H1 (cell line): ENCODE results near the gene CCER1. TPM values are rescaled to one million over a fixed set of nuclear protein-coding genes. Genes with fewer than 3 reads are reported as not detected.

Source experiments
- CTCF ChIA-PET: fragments of 300-600 bp; sonication (Branson Sonifier 250); formaldehyde crosslinking; loops from one replicate; lab custom pipeline; 2021; ENCODE audit not compliant: partially characterized antibody; lab: Charles Lee
- POLR2A ChIA-PET: fragments of 300-600 bp; sonication (Branson Sonifier 250); formaldehyde crosslinking; loops from one replicate; lab custom pipeline; 2021; ENCODE audit warnings: inconsistent platforms; ENCODE audit not compliant: partially characterized antibody; lab: Charles Lee
- DNase-seq, 2 experiments: peaks; one replicate each; pipeline versions ENCODE4 v3.0.0 to v3.0.0-alpha.2; 2010 to 2022; ENCODE audit warnings: low spot score in 2 of 2, low read depth in 1 of 2, mixed read lengths in 1 of 2
- FAIRE-seq: peaks from 2 replicates; lab custom pipeline; 2011; peaks lifted over from hg19 to GRCh38; lab: Jason Lieb, UNC
- H2AFZ ChIP-seq: 2 replicates; pipeline ENCODE4 v1.8.1; 2012; ENCODE audit warnings: low read length, inconsistent platforms
- H2AK5ac ChIP-seq: 2 replicates; pipeline ENCODE4 v1.6.1; 2013; ENCODE audit warnings: low read depth, low read length
- H2BK120ac ChIP-seq: replicated peaks from 2 replicates; pipeline ENCODE3; 2013; ENCODE audit warnings: low read depth, low read length, inconsistent platforms
- H2BK12ac ChIP-seq: 2 replicates; pipeline ENCODE4 v1.6.1; 2013; ENCODE audit warnings: low read depth, low read length
- H2BK15ac ChIP-seq: 2 replicates; pipeline ENCODE4 v1.6.1; 2013; ENCODE audit warnings: low read length
- H2BK20ac ChIP-seq: 2 replicates; pipeline ENCODE4 v1.6.1; 2013; ENCODE audit warnings: low read length
- H2BK5ac ChIP-seq: 2 replicates; pipeline ENCODE4 v1.6.1; 2013; ENCODE audit warnings: low read depth, low read length
- H3K14ac ChIP-seq: 2 replicates; pipeline ENCODE4 v1.6.1; 2013; ENCODE audit warnings: inconsistent platforms; ENCODE audit not compliant: insufficient read length
- H3K18ac ChIP-seq: 2 replicates; pipeline ENCODE4 v1.6.1; 2013; ENCODE audit warnings: low read length; ENCODE audit errors: extremely low read depth
- H3K23ac ChIP-seq: 2 replicates; pipeline ENCODE4 v1.6.1; 2013; ENCODE audit warnings: inconsistent platforms; ENCODE audit not compliant: insufficient read length
- H3K23me2 ChIP-seq: 2 replicates; pipeline ENCODE4 v1.6.1; 2013; ENCODE audit warnings: low read depth, low read length
- H3K27ac ChIP-seq: 2 replicates; pipeline ENCODE4 v1.6.1; 2011; ENCODE audit warnings: low read depth, low read length, inconsistent platforms
- H3K27me3 ChIP-seq, 4 experiments: replicated peaks in 1 of 4; 1 replicate in 1 of 4; 2 replicates in 3 of 4; pipeline versions ENCODE4 v1.6.1 to v1.8.1; 2011 to 2013; ENCODE audit warnings: low read length in 3 of 4, mild to moderate bottlenecking in 3 of 4, inconsistent platforms in 2 of 4, mixed read lengths in 2 of 4, moderate library complexity in 1 of 4; ENCODE audit not compliant: control insufficient read depth in 3 of 4, insufficient read depth in 3 of 4; ENCODE audit errors: extremely low read depth in 1 of 4
- H3K36me3 ChIP-seq, 4 experiments: 2 replicates each; pipeline versions ENCODE4 v1.6.1 to v1.8.1; 2011 to 2013; ENCODE audit warnings: mild to moderate bottlenecking in 4 of 4, low read length in 3 of 4, moderate library complexity in 2 of 4, control low read depth in 1 of 4, inconsistent platforms in 1 of 4; ENCODE audit not compliant: insufficient read depth in 4 of 4, control insufficient read depth in 2 of 4
- H3K4ac ChIP-seq: replicated peaks from 2 replicates; pipeline ENCODE3; 2013; ENCODE audit warnings: low read length, low read depth, mixed read lengths, inconsistent platforms; ENCODE audit not compliant: insufficient read length
- H3K4me1 ChIP-seq, 4 experiments: replicated peaks in 1 of 4; 1 replicate in 1 of 4; 2 replicates in 3 of 4; pipeline versions ENCODE4 v1.6.1 to v1.8.1; 2011 to 2013; ENCODE audit warnings: low read length in 3 of 4, inconsistent platforms in 2 of 4, mixed read lengths in 1 of 4; ENCODE audit not compliant: insufficient read depth in 4 of 4, control insufficient read depth in 3 of 4
- H3K4me2 ChIP-seq, 2 experiments: 2 replicates each; pipeline versions ENCODE4 v1.6.1 to v1.8.1; 2011 to 2013; ENCODE audit warnings: low read depth in 2 of 2, low read length in 2 of 2, control low read depth in 1 of 2, inconsistent platforms in 1 of 2, mild to moderate bottlenecking in 1 of 2; ENCODE audit not compliant: insufficient read depth in 1 of 2
- H3K4me3 ChIP-seq, 4 experiments: fragments of 200-600, 300-600 bp in 1 of 4; sonication (generic), shearing (Covaris generic), sonication (Bioruptor Twin) in 1 of 4; 2 replicates each; pipeline versions ENCODE4 v1.5.1 to v1.8.1; 2011 to 2016; ENCODE audit warnings: low read length in 4 of 4, low read depth in 3 of 4, control low read depth in 2 of 4, inconsistent platforms in 2 of 4, mild to moderate bottlenecking in 2 of 4, mixed read lengths in 1 of 4, moderate library complexity in 1 of 4; ENCODE audit not compliant: insufficient read depth in 2 of 4; ENCODE audit errors: extremely low read depth in 1 of 4
- H3K56ac ChIP-seq: replicated peaks from 2 replicates; pipeline ENCODE3; 2013; ENCODE audit warnings: low read depth, mild to moderate bottlenecking, mixed read lengths, low read length, inconsistent platforms; ENCODE audit not compliant: insufficient read length
- H3K79me1 ChIP-seq: 2 replicates; pipeline ENCODE4 v1.6.1; 2013; ENCODE audit warnings: low read depth, low read length, control low read depth
- H3K79me2 ChIP-seq, 2 experiments: 2 replicates each; pipeline versions ENCODE4 v1.6.1 to v1.8.1; 2012 to 2013; ENCODE audit warnings: low read length in 2 of 2, mild to moderate bottlenecking in 2 of 2, inconsistent platforms in 1 of 2; ENCODE audit not compliant: insufficient read depth in 2 of 2, control insufficient read depth in 1 of 2
- H3K9ac ChIP-seq, 4 experiments: replicated peaks in 1 of 4; 1 replicate in 1 of 4; 2 replicates in 3 of 4; pipeline versions ENCODE4 v1.6.1 to v1.8.1; 2011 to 2013; ENCODE audit warnings: low read depth in 3 of 4, low read length in 3 of 4, control low read depth in 2 of 4, mild to moderate bottlenecking in 2 of 4, moderate library complexity in 2 of 4, inconsistent platforms in 1 of 4; ENCODE audit errors: extremely low read depth in 1 of 4
- H3K9me3 ChIP-seq, 2 experiments: 2 replicates each; pipeline versions ENCODE4 v1.6.1 to v1.8.1; 2012 to 2013; ENCODE audit warnings: mild to moderate bottlenecking in 2 of 2, moderate library complexity in 2 of 2, control low read depth in 1 of 2, inconsistent platforms in 1 of 2, low read depth in 1 of 2, low read length in 1 of 2, mixed read lengths in 1 of 2; ENCODE audit not compliant: insufficient read depth in 2 of 2
- H4K20me1 ChIP-seq, 2 experiments: replicated peaks in 1 of 2; 2 replicates each; pipeline versions ENCODE3 to v1.8.1; 2011 to 2013; ENCODE audit warnings: inconsistent platforms in 2 of 2, low read length in 2 of 2, mild to moderate bottlenecking in 1 of 2; ENCODE audit not compliant: insufficient read depth in 2 of 2, control insufficient read depth in 1 of 2
- H4K5ac ChIP-seq: 2 replicates; pipeline ENCODE4 v1.6.1; 2013; ENCODE audit warnings: low read length, low read depth, mixed read lengths, inconsistent platforms; ENCODE audit not compliant: insufficient read length
- H4K8ac ChIP-seq: 2 replicates; pipeline ENCODE4 v1.8.0; 2013; ENCODE audit warnings: mild to moderate bottlenecking, moderate library complexity, low read length, inconsistent platforms; ENCODE audit not compliant: insufficient read depth; ENCODE audit errors: extremely low read depth
- H4K91ac ChIP-seq: replicated peaks from 2 replicates; pipeline ENCODE3; 2013; ENCODE audit warnings: low read length, mixed read lengths, inconsistent platforms; ENCODE audit not compliant: insufficient read length
- CREB1 ChIP-seq: IDR thresholded peaks from 2 replicates; pipeline ENCODE4 v1.6.1; 2012; ENCODE audit warnings: inconsistent platforms
- CTBP2 ChIP-seq: IDR thresholded peaks from 2 replicates; pipeline ENCODE4 v1.7.0; 2011; ENCODE audit warnings: borderline replicate concordance, mild to moderate bottlenecking, moderate library complexity, mixed read lengths, low read length; ENCODE audit not compliant: insufficient read depth, insufficient read length
- WGBS, 2 experiments: shearing (Covaris generic) in 1 of 2; methylation state at CpG; one replicate each; pipeline versions ENCODE4 v1.1.6 to v1.1.7; 2013 to 2015; ENCODE audit warnings: low lambda C conversion rate in 2 of 2, mixed read lengths in 2 of 2, inconsistent platforms in 1 of 2, low coverage in 1 of 2, missing lambda C conversion rate in 1 of 2; ENCODE audit not compliant: insufficient replicate concordance in 2 of 2, insufficient coverage in 1 of 2, insufficient read length in 1 of 2; ENCODE audit errors: extremely low coverage in 1 of 2, missing lambda C conversion rate in 1 of 2; 5-methylcytosine and 5-hydroxymethylcytosine counted together
- polyA plus RNA-seq, 7 experiments: library from polyadenylated mRNA; depleted of rRNA in 3 of 7; stranded (reverse) in 5 of 7; unstranded in 2 of 7; fragments of >200 nt in 5 of 7; fragments of 200-250 nt in 2 of 7; gene quantifications; 1 replicate in 5 of 7; 2 replicates in 1 of 7; 4 replicates in 1 of 7; pipeline versions ENCODE4 v1.2.1 to v1.2.3, GENCODE V29; 2011 to 2013; ENCODE audit warnings: missing spikeins in 2 of 7, mixed read lengths in 2 of 7
- total RNA-seq: library from RNA; stranded (reverse); fragmentation: NEBNext Ultra II Directional; extraction: Animal tissue kit (Norgen Biotek cat#: 25700); gene quantifications from 2 replicates; pipeline ENCODE4 v1.2.1, GENCODE V29; 2021

The CCER1 gene
- total and polyA plus RNA-seq, 2 of the 8 experiments (the other 6 are each of a cell fraction or from before 2014, with no cell fraction given): not detected

GRCh38 chr12:90939382-90939781 lies 15.6 kb downstream of the CCER1 start:
- Histone ChIP-seq H3K79me1 (no peaks in the 10 kb centered on the region), H3K4me1 (no peaks in the 10 kb centered on the region), H4K91ac (no peak overlapping the region), H3K23ac (no peak overlapping the region), H3K79me2 (no peaks in the 10 kb centered on the region), H4K5ac (no peak overlapping the region), H3K36me3 (no peaks in the 10 kb centered on the region), H3K23me2 (no peaks in the 10 kb centered on the region), H2BK20ac (no peak overlapping the region), H4K20me1 (no peaks in the 10 kb centered on the region), H3K9ac (no peak overlapping the region), H3K9me3 (no peaks in the 10 kb centered on the region), H2BK120ac (no peak overlapping the region), H3K4me2 (no peak overlapping the region), H2AK5ac (no peak overlapping the region), H2BK5ac (no peak overlapping the region), H2BK15ac (no peak overlapping the region), H3K14ac (no peak overlapping the region), H3K4me3 (no peak overlapping the region), H3K56ac (no peak overlapping the region), H3K27ac (no peak overlapping the region), H4K8ac (no peak overlapping the region), H2AFZ (no peak overlapping the region), H3K4ac (no peak overlapping the region), H3K27me3 (no peaks in the 10 kb centered on the region), H3K18ac (no peak overlapping the region), H2BK12ac (no peak overlapping the region)
- TF ChIP-seq CTBP2: no peak
- no peak for TF ChIP-seq CREB1
- DNase-seq: no peak
- CTCF ChIA-PET: interaction anchor here (0.7 to 1.1 kb wide), 3 partner anchors 14 to 1395 kb away, joined by 3 to 4 read pairs (median 3); no protein-coding TSS in a partner anchor
- POLR2A ChIA-PET: interaction anchor here (0.7 kb wide), 1 partner anchor 1226 kb away, joined by 4 read pairs; no protein-coding TSS in a partner anchor
- whole genome bisulfite sequencing, 2 experiments: 100% methylated on average over 1 of the region's 1 CpG; no CpG with 5 or more reads in 1 of the 2 experiments
- FAIRE-seq: no peak
